Chondrocyte (in vitro differentiated cells): ENCODE measurements around the gene TBC1D8. TPM values are rescaled to one million over a fixed set of nuclear protein-coding genes. Genes with fewer than 3 reads are reported as not detected.
A peak's percentile ranks its signal among the peaks of the same experiment; 100 is the strongest.

ENCODE experiments used
- DNase-seq: peaks from one replicate; pipeline ENCODE4 v3.0.0; 2021; ENCODE audit warnings: mixed read lengths, low spot score
- H3K27ac Mint-ChIP-seq: one replicate; pipeline ENCODE4 v1.8.0; 2021; ENCODE audit warnings: mild to moderate bottlenecking, moderate library complexity, mixed read lengths; ENCODE audit not compliant: unreplicated experiment
- H3K27me3 Mint-ChIP-seq: 2 replicates; pipeline ENCODE4 v1.8.0; 2021; ENCODE audit warnings: low read depth, mixed read lengths
- H3K36me3 Mint-ChIP-seq: 2 replicates; pipeline ENCODE4 v1.8.0; 2021; ENCODE audit warnings: low read depth, mixed read lengths
- H3K4me1 Mint-ChIP-seq: 2 replicates; pipeline ENCODE4 v1.8.0; 2021; ENCODE audit warnings: low read depth, mild to moderate bottlenecking, mixed read lengths
- H3K4me3 Mint-ChIP-seq: one replicate; pipeline ENCODE4 v1.8.0; 2021; ENCODE audit warnings: mild to moderate bottlenecking, moderate library complexity, mixed read lengths; ENCODE audit not compliant: unreplicated experiment
- H3K9me3 Mint-ChIP-seq: 2 replicates; pipeline ENCODE4 v1.8.0; 2021; ENCODE audit warnings: low read depth, mixed read lengths
- total RNA-seq: library from RNA; stranded (reverse); gene quantifications from 3 replicates; pipeline ENCODE4 v1.2.1, GENCODE V29; 2021
- TF ChIP-seq, protein P1 (sequence below): fragments of 200-600 bp; sonication (generic); IDR thresholded peaks from 2 replicates; pipeline ENCODE4 v1.5.0; 2021; ENCODE audit warnings: antibody characterized with exemption, mild to moderate bottlenecking, moderate library complexity

TBC1D8 gene
- total RNA-seq, 1 donor from 2014 or later = 8.2 TPM

DNA sequence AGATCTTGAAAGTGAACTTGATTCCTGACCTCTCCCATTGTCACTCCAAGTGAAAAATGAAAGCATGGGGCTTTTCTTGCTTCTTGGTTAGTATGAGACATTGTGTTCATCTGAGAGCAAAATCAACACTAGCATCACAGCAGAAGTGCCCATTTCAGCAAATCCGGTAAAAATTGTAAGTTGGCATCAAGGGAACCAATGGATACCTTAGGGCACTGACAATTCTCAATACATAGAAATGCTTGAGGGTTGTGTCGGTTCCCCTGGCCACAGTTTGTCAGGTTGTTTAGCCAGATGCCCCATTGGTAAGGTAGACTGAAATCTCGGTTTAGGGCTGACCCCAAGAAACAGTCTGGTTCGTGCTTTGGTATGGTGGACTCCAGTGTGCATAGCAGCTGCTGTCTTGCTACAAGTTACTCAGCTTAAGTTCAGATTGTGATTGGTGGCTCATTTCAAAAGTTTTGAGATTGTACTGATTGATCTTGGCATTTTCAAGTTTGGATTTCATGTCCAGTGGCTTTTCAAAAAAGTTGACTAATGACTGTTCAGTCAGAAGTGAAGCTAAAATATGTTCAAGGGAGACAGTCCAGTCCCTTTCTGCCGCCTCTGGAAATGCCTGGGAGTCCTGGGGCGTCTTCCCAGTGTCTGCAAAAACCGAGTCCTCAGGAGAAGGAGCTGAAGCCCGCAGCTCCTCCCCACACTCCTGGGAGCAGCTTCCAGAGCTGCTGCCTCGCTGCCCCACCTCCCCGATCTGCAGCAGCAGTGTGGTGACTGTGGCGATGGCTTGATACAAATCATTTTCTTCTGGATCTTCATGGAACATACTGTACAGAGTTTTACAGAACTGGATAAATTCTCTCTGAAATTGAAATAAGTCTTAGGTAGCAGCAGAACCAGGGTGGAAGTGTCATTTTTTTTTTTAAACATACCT lies 143.5 kb downstream of the TBC1D8 start:
- Mint-ChIP-seq H3K27me3 (no peaks in the 10 kb centered on the region), H3K4me1 (peaks cover 55% of the 10 kb centered on the region), H3K9me3 (no peaks in the 10 kb centered on the region), H3K36me3 (peaks cover 35% of the 10 kb centered on the region), H3K4me3 (no peak overlapping the region), H3K27ac (peak overlapping the region; percentile 52)
- TF ChIP-seq, protein P1, sequence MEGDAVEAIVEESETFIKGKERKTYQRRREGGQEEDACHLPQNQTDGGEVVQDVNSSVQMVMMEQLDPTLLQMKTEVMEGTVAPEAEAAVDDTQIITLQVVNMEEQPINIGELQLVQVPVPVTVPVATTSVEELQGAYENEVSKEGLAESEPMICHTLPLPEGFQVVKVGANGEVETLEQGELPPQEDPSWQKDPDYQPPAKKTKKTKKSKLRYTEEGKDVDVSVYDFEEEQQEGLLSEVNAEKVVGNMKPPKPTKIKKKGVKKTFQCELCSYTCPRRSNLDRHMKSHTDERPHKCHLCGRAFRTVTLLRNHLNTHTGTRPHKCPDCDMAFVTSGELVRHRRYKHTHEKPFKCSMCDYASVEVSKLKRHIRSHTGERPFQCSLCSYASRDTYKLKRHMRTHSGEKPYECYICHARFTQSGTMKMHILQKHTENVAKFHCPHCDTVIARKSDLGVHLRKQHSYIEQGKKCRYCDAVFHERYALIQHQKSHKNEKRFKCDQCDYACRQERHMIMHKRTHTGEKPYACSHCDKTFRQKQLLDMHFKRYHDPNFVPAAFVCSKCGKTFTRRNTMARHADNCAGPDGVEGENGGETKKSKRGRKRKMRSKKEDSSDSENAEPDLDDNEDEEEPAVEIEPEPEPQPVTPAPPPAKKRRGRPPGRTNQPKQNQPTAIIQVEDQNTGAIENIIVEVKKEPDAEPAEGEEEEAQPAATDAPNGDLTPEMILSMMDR = no peak
- DNase-seq = no peak

- no peaks in the 10 kb centered on the region for H3K27me3 Mint-ChIP-seq
- H3K4me1 Mint-ChIP-seq = peaks cover 57% of the 10 kb centered on the region
- H3K27ac Mint-ChIP-seq = peak overlapping the region; percentile 4
Measured at GRCh38 chr2:101006065-101006715, 145.0 kb downstream of the TBC1D8 start.

DNA sequence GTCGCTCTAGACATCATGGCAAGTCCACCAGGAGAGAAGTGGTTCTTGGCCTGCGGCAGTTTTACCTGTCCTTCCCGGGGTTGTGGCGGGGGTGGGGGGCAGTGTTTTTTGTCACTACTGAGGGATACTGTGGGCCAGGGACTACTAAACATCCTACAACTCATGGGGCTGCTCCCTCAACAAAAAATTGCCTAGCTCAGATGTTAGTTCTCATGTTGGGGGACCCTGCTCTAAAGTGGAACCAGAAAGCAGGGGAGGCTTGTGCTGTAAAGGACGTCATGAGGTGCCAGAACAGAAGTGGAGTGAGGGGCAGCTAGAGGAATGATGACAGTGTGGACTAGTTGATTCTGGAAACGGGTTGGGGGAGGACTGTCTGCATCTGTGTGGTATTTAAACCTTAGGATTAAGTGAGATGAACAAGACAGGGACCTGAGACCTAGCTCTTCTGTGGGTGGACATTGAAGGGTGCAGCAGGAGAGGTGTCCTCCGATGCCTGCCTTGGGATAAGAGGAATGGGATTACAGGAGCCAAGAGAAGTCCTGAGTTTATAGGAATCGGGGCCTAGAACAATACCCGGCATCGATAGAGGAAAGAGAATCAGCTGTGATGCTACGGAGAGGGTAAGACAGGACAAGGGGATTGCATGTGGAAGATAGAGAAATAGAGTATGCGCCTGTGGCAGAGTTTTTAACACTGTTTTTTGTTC lies 146.4 kb downstream of the TBC1D8 start:
- Mint-ChIP-seq H3K36me3 (peaks cover 35% of the 10 kb centered on the region), H3K27ac (peak overlapping the region; percentile 81), H3K4me3 (peak overlapping the region; percentile 90), H3K4me1 (peaks cover 59% of the 10 kb centered on the region), H3K9me3 (no peaks in the 10 kb centered on the region), H3K27me3 (no peaks in the 10 kb centered on the region)
- TF ChIP-seq, protein P1 = no peak
- no peak for DNase-seq

More at GRCh38 chr2:101006065-101006715, 145.0 kb downstream of the TBC1D8 start:
- no peaks in the 10 kb centered on the region for H3K9me3 Mint-ChIP-seq
- H3K4me3 Mint-ChIP-seq = no peak overlapping the region
- peaks cover 35% of the 10 kb centered on the region for H3K36me3 Mint-ChIP-seq
- no peak for DNase-seq
- TF ChIP-seq, protein P1 = no peak

DNA sequence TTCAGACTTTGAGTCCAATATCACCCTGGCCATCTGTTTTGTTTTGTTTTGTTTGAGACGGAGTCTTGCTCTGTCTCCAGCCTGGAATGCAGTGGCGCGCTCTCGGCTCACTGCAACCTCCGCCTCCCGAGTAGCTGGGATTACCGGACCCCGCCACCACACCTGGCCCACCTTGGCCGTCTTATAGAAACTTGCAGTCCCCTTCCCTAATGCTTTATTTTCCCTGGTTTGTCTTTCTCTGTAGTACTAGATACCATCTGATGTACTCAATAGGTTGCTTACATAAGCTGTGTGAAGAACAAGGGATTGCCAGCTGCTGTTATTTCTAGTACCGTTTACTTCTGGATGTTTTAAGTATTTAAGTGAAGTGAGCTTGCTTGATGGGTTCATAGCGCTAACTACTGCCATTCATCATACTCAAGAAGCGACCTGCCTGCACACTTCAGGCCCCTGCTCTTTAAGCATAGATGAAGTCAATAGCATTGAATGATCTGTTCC lies 147.9 kb downstream of the TBC1D8 start:
- TF ChIP-seq, protein P1 = no peak
- peaks cover 54% of the 10 kb centered on the region for H3K4me1 Mint-ChIP-seq

More for the DNA sequence above, 147.9 kb downstream of the TBC1D8 start:
- H3K36me3 Mint-ChIP-seq = peaks cover 33% of the 10 kb centered on the region
- peak overlapping the region; percentile 96 for H3K27ac Mint-ChIP-seq
- no peaks in the 10 kb centered on the region for H3K9me3 Mint-ChIP-seq
- H3K27me3 Mint-ChIP-seq = no peaks in the 10 kb centered on the region
- no peak for DNase-seq
- H3K4me3 Mint-ChIP-seq = peak overlapping the region; percentile 90
